Heart right ventricle (tissue), 16 donors: Measurements from ENCODE around the gene ROBO1. TPM values are rescaled to one million over a fixed set of nuclear protein-coding genes. Genes with fewer than 3 reads are reported as not detected.

Experiments
- ATAC-seq, 8 donors: fragments of 200-7000 bp; cut with Tn5 transposase; one replicate each; pipeline ENCODE4 v1.9.1; 2020; ENCODE audit warnings: mild to moderate bottlenecking in 8 of 8, moderate library complexity in 8 of 8, moderate number of reproducible peaks in 1 of 8
- DNase-seq, 2 donors: peaks; one replicate each; pipeline ENCODE4 v3.0.0-alpha.2; 2020
- H3K27ac ChIP-seq, 10 donors: fragments of 200-600 bp; sonication (generic) in 2 of 10; one replicate each; pipeline versions ENCODE4 v1.5.0 to v1.8.0; 2020 to 2022; ENCODE audit warnings: mild to moderate bottlenecking in 3 of 10
- H3K27me3 ChIP-seq, 7 donors: fragments of 200-600 bp; one replicate each; pipeline ENCODE4 v1.8.0; 2021 to 2022; ENCODE audit warnings: mild to moderate bottlenecking in 2 of 7
- H3K36me3 ChIP-seq, 9 donors: fragments of 200-600 bp; sonication (generic) in 1 of 9; one replicate each; pipeline versions ENCODE4 v1.5.0 to v1.8.0; 2020 to 2022; ENCODE audit warnings: mild to moderate bottlenecking in 2 of 9
- H3K4me1 ChIP-seq, 9 donors: fragments of 200-600 bp; sonication (generic) in 1 of 9; one replicate each; pipeline versions ENCODE4 v1.5.0 to v1.8.0; 2020 to 2022; ENCODE audit warnings: mild to moderate bottlenecking in 4 of 9
- H3K4me3 ChIP-seq, 10 donors: fragments of 200-600 bp; sonication (generic) in 2 of 10; one replicate each; pipeline versions ENCODE4 v1.5.0 to v1.8.0; 2020 to 2022; ENCODE audit warnings: mild to moderate bottlenecking in 7 of 10, moderate library complexity in 2 of 10
- H3K9me3 ChIP-seq, 11 donors: fragments of 200-600 bp in 10 of 11; sonication (generic) in 2 of 11; one replicate each; pipeline versions ENCODE4 v1.5.0 to v1.8.0; 2013 to 2022; ENCODE audit warnings: mild to moderate bottlenecking in 2 of 11, control low read depth in 1 of 11, moderate library complexity in 1 of 11
- CTCF ChIP-seq, 9 donors: fragments of 200-600 bp; sonication (generic) in 2 of 9; IDR thresholded peaks; one replicate each; pipeline versions ENCODE4 v1.5.0 to v1.8.0; 2021 to 2022; ENCODE audit warnings: antibody characterized with exemption in 9 of 9, mild to moderate bottlenecking in 5 of 9, moderate library complexity in 1 of 9
- WGBS, 2 donors: extraction: QIAGEN DNeasy Blood & Tissue Kit; methylation state at CpG; one replicate each; pipeline ENCODE4 v1.1.7; 2013; ENCODE audit warnings: inconsistent platforms in 1 of 2; 5-methylcytosine and 5-hydroxymethylcytosine counted together
- intact Hi-C, 10 donors: fragments of 100-400 bp; cut with DNase I; formaldehyde crosslinking; loops; one replicate each; pipeline versions ENCODE4 v1.11.1 to v1.14.2; 2022
- polyA plus RNA-seq, 2 donors: library from polyadenylated mRNA; stranded (reverse); fragments of 200-250 nt; gene quantifications; one replicate each; pipeline ENCODE4 v1.2.3, GENCODE V29; 2013
- total RNA-seq, 10 donors: library from RNA; stranded (reverse); fragmentation: NEBNext Ultra II Directional in 3 of 10; extraction: Animal tissue kit (Norgen Biotek cat#: 25700) in 3 of 10; gene quantifications; one replicate each; pipeline versions ENCODE4 v1.2.1 to v1.2.4, GENCODE V29; 2021 to 2023
- donor health status: Arrhythmogenic right ventricular cardiomyopathy.
- donor health status: ischemic (EF 13 %, LVEDD 7.1; RV severe dilation, severe dysfunction).
- donor health status: healthy with polysubstance abuse.
- donor health status: DM: no; HTN: yes; CAD: no.
- donor health status: DM: no; HTN: no; CAD: no.
- donor health status: ischemic (EF 25% LVEDD 6.9; RV normal size, moderate dysfunction).
- donor health status: ischemic (EF 25% LVEDD 5.7; RV mildly dilated, moderate dysfunction).
- donor health status: healthy.
- donor health status: DM: yes; HTN: yes; CAD: no.
- donor health status: Ischemic cardiomyopathy.
- donor health status: ischemic (EF 35%, LVEDD 5.7; RV mildly dilated, moderate dysfunction).
- donor health status: nonischemic (EF 11% LVEDD 7.7; RV severe dilation, severe dysfunction).
- donor health status: DM: yes; HTN: yes; CAD: no.
- donor health status: PGD.
- donor health status: ischemic (EF 29% LVEDD 5.4; RV normal size, mild dysfunction).
- donor health status: nonischemic (EF 23%, LVEDD 6.1; RV moderate dilation, normal function).

The ROBO1 gene
- total and polyA plus RNA-seq, 12 donors = 2.8 to 13.9 (median 5.6) TPM

GRCh38 chr3:78802562-78802930 is 965.3 kb downstream of the ROBO1 start:
- Histone ChIP-seq H3K27me3 (no peaks in the 10 kb centered on the region), H3K36me3 (no peaks in the 10 kb centered on the region), H3K27ac (no peak overlapping the region), H3K4me1 (peaks cover 0 to 14% (median 0%) of the 10 kb centered on the region in 9 donors), H3K4me3 (no peak overlapping the region), H3K9me3 (no peaks in the 10 kb centered on the region)
- 50 to 95% methylated on average over 1 of the region's 1 CpG for WGBS, 2 donors
- no peak for DNase-seq
- intact Hi-C loops = no loop called here
- no peak for TF ChIP-seq CTCF (IDR thresholded peaks at IDR 0.05)
- ATAC-seq = no peak

- Histone ChIP-seq H3K9me3 (no peaks in the 10 kb centered on the region), H3K4me3 (no peak overlapping the region), H3K27me3 (no peaks in the 10 kb centered on the region), H3K36me3 (no peaks in the 10 kb centered on the region), H3K4me1 (peaks cover 0 to 14% (median 0%) of the 10 kb centered on the region in 9 donors), H3K27ac (no peak overlapping the region)
- DNase-seq = no peak
- intact Hi-C loops = no loop called here
- no peak for TF ChIP-seq CTCF (IDR thresholded peaks at IDR 0.05)
- no peak for ATAC-seq
Measured at GRCh38 chr3:78801926-78802561, 965.8 kb downstream of the ROBO1 start.

GRCh38 chr3:78799681-78800080 is 968.1 kb downstream of the ROBO1 start:
- no peaks in the 10 kb centered on the region for H3K27me3 ChIP-seq
- no peaks in the 10 kb centered on the region for H3K36me3 ChIP-seq
- peaks cover 0 to 9% (median 0%) of the 10 kb centered on the region in 9 donors for H3K4me1 ChIP-seq
- no peak overlapping the region for H3K27ac ChIP-seq
- WGBS, 2 donors = 88 to 97% methylated on average over 1 of the region's 1 CpG
- TF ChIP-seq CTCF (IDR thresholded peaks at IDR 0.05) = no peak
- ATAC-seq (no peak), DNase-seq (no peak)
- no peak overlapping the region for H3K4me3 ChIP-seq
- intact Hi-C loops = no loop called here
- no peaks in the 10 kb centered on the region for H3K9me3 ChIP-seq

- H3K4me1 ChIP-seq = no peaks in the 10 kb centered on the region
- intact Hi-C loops = no loop called here
- H3K27me3 ChIP-seq = no peaks in the 10 kb centered on the region
- no peak for DNase-seq
- ATAC-seq = no peak
- no peak overlapping the region for H3K27ac ChIP-seq
- no peak for TF ChIP-seq CTCF (IDR thresholded peaks at IDR 0.05)
- H3K9me3 ChIP-seq = no peaks in the 10 kb centered on the region
- H3K4me3 ChIP-seq = no peak overlapping the region
- H3K36me3 ChIP-seq = no peaks in the 10 kb centered on the region
Measured at GRCh38 chr3:78798266-78798832, 969.4 kb downstream of the ROBO1 start.
